Neural progenitor cell (in vitro differentiated cells): ENCODE data around the gene CFAP20DC.

Source experiments
- EZH2 ChIP-seq: fragments of 200-600 bp; sonication (generic); IDR thresholded peaks from 2 replicates; pipeline ENCODE4 v1.6.1; 2017; ENCODE audit warnings: antibody characterized with exemption, mild to moderate bottlenecking, moderate library complexity
- TF ChIP-seq, protein P1 (sequence below): fragments of 200-600 bp; sonication (generic); IDR thresholded peaks from 2 replicates; pipeline ENCODE4 v1.5.1; 2017; ENCODE audit warnings: antibody characterized with exemption, mild to moderate bottlenecking

DNA sequence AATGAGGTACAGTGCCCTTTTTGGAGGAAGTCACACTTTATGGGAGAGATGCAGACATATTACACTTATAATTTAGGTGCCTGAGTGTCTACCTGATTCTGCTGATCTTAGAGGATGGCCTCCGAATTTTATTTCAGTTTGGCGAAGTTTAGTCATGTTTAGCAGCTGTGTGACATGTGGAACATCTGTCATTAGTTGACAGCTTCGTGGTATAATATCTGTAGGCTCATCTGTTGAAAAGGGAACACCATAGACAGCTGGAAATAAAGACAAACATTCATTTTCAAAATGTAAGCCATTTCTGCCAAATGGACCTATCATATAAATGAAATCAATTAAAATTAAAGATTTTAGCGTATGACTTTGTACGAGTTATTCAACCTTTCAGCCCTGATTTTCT is 165.4 kb downstream of the CFAP20DC start:
- TF ChIP-seq, protein P1, sequence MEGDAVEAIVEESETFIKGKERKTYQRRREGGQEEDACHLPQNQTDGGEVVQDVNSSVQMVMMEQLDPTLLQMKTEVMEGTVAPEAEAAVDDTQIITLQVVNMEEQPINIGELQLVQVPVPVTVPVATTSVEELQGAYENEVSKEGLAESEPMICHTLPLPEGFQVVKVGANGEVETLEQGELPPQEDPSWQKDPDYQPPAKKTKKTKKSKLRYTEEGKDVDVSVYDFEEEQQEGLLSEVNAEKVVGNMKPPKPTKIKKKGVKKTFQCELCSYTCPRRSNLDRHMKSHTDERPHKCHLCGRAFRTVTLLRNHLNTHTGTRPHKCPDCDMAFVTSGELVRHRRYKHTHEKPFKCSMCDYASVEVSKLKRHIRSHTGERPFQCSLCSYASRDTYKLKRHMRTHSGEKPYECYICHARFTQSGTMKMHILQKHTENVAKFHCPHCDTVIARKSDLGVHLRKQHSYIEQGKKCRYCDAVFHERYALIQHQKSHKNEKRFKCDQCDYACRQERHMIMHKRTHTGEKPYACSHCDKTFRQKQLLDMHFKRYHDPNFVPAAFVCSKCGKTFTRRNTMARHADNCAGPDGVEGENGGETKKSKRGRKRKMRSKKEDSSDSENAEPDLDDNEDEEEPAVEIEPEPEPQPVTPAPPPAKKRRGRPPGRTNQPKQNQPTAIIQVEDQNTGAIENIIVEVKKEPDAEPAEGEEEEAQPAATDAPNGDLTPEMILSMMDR: no peak
- TF ChIP-seq EZH2: no peak
